ENCODE results near the gene MICAL1. TPM values are rescaled to one million over a fixed set of nuclear protein-coding genes. Genes with fewer than 3 reads are reported as not detected.

Gene MICAL1
- total and polyA plus RNA-seq, 2 experiments from 2014 or later = 46.5 to 51.2 TPM

DNA sequence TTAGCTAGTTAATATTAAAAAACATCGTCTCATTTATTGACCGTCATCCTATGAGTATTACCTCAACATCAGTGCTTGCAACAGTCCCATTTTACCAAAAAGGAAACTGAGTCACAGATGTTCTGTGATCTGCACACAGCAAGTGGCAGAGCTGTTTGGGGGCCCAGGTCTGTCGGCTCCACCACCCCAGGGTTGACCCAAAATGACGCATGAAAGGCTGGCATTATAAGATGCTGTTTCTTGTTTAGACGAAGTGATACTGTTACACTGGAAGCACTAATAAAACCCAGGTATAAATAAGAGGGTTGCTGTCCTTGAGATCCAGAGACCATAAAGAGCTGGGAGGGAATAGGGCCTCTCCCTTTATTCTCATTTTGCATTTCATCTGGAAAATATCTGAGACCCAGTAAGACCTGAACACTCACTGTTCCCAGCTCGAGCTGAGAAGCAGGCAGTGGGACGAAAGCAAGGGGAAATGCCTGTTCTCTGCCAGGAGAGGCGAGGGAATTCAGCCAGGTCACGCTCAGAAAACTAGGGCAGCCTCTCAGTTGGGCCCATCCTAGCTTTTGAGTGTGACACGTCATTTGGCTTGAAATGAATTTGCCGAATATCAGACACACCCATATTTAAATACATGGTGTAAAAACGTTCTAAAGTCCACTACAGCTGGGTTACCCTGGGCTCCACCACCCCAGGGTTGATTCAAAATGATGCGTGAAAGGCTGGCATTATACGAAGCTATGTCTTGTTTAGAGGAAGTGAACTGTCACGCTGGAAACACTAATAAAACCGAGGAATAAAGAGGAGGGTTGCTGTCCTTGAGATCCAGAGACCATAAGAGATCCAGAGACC is 1.4 kb upstream of the MICAL1 start:
- H3K79me2 ChIP-seq = peaks cover 6% of the 10 kb centered on the region
- H3K4me2 ChIP-seq = peak overlapping the region; percentile 93
- no peaks in the 10 kb centered on the region for H3K9me3 ChIP-seq (ENCODE audit: low read depth)
- TF ChIP-seq EZH2 (IDR thresholded peaks at IDR 0.05; ENCODE audit: borderline replicate concordance) (no peak), EZH2phosphoT487 (IDR thresholded peaks at IDR 0.05; ENCODE audit: low read depth, severe bottlenecking, unreplicated experiment) (no peak)
- TF ChIP-seq, protein P1, sequence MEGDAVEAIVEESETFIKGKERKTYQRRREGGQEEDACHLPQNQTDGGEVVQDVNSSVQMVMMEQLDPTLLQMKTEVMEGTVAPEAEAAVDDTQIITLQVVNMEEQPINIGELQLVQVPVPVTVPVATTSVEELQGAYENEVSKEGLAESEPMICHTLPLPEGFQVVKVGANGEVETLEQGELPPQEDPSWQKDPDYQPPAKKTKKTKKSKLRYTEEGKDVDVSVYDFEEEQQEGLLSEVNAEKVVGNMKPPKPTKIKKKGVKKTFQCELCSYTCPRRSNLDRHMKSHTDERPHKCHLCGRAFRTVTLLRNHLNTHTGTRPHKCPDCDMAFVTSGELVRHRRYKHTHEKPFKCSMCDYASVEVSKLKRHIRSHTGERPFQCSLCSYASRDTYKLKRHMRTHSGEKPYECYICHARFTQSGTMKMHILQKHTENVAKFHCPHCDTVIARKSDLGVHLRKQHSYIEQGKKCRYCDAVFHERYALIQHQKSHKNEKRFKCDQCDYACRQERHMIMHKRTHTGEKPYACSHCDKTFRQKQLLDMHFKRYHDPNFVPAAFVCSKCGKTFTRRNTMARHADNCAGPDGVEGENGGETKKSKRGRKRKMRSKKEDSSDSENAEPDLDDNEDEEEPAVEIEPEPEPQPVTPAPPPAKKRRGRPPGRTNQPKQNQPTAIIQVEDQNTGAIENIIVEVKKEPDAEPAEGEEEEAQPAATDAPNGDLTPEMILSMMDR (IDR thresholded peaks at IDR 0.05; ENCODE audit: poor library complexity) = no peak
- no peaks in the 10 kb centered on the region for H3K9me2 ChIP-seq (replicated peaks; ENCODE audit: insufficient read depth)
- no peaks in the 10 kb centered on the region for H3K36me3 ChIP-seq (replicated peaks; ENCODE audit: insufficient read depth, low read depth)
- no peak for DNase-seq (ENCODE audit: low spot score)
- peak overlapping the region; percentile 98 for H2AFZ ChIP-seq
- H3K27me3 ChIP-seq = no peaks in the 10 kb centered on the region
- H4K20me1 ChIP-seq (ENCODE audit: insufficient read depth, poor library complexity, severe bottlenecking) = no peaks in the 10 kb centered on the region
- H3K4me3 ChIP-seq = no peak overlapping the region
- H3K27ac ChIP-seq = peak overlapping the region; percentile 87
- WGBS (ENCODE audit: low lambda C conversion rate, missing lambda C conversion rate) = 69% methylated on average over 16 of the region's 16 CpGs
- H3K4me1 ChIP-seq (ENCODE audit: insufficient read depth) = peaks cover 10% of the 10 kb centered on the region

- peak overlapping the region; percentile 93 for H3K4me2 ChIP-seq
- no peaks in the 10 kb centered on the region for H4K20me1 ChIP-seq (ENCODE audit: insufficient read depth, poor library complexity, severe bottlenecking)
- H3K9me2 ChIP-seq (replicated peaks; ENCODE audit: insufficient read depth) = no peaks in the 10 kb centered on the region
- H2AFZ ChIP-seq = peak overlapping the region; percentile 98
- no peaks in the 10 kb centered on the region for H3K36me3 ChIP-seq (replicated peaks; ENCODE audit: insufficient read depth, low read depth)
- 5% methylated on average over 25 of the region's 38 CpGs for WGBS (ENCODE audit: low lambda C conversion rate, missing lambda C conversion rate)
- H3K27ac ChIP-seq = peak overlapping the region; percentile 87
- no peak for TF ChIP-seq EZH2phosphoT487 (IDR thresholded peaks at IDR 0.05; ENCODE audit: low read depth, severe bottlenecking, unreplicated experiment)
- TF ChIP-seq, protein P1 (IDR thresholded peaks at IDR 0.05; ENCODE audit: poor library complexity) = peak; percentile 2
- peak overlapping the region; percentile 95 for H3K4me3 ChIP-seq
- no peaks in the 10 kb centered on the region for H3K9me3 ChIP-seq (ENCODE audit: low read depth)
- no peaks in the 10 kb centered on the region for H3K27me3 ChIP-seq
- H3K4me1 ChIP-seq (ENCODE audit: insufficient read depth) = peaks cover 10% of the 10 kb centered on the region
- no peak for DNase-seq (ENCODE audit: low spot score)
- H3K79me2 ChIP-seq = peaks cover 6% of the 10 kb centered on the region
Measured at GRCh38 chr6:109456111-109456583, 575 bp upstream of the MICAL1 start.

- no peaks in the 10 kb centered on the region for H3K27me3 ChIP-seq
- H2AFZ ChIP-seq = peak overlapping the region; percentile 98
- 9% methylated on average over 36 of the region's 48 CpGs for WGBS (ENCODE audit: low lambda C conversion rate, missing lambda C conversion rate)
- peak overlapping the region; percentile 93 for H3K4me2 ChIP-seq
- H3K36me3 ChIP-seq (replicated peaks; ENCODE audit: insufficient read depth, low read depth) = no peaks in the 10 kb centered on the region
- no peaks in the 10 kb centered on the region for H4K20me1 ChIP-seq (ENCODE audit: insufficient read depth, poor library complexity, severe bottlenecking)
- H3K4me3 ChIP-seq = peak overlapping the region; percentile 95
- peak overlapping the region; percentile 87 for H3K27ac ChIP-seq
- DNase-seq (ENCODE audit: low spot score) = peak; percentile 45
- no peaks in the 10 kb centered on the region for H3K9me2 ChIP-seq (replicated peaks; ENCODE audit: insufficient read depth)
- no peaks in the 10 kb centered on the region for H3K9me3 ChIP-seq (ENCODE audit: low read depth)
- TF ChIP-seq EZH2phosphoT487 (IDR thresholded peaks at IDR 0.05; ENCODE audit: low read depth, severe bottlenecking, unreplicated experiment) = no peak
- TF ChIP-seq, protein P1 (IDR thresholded peaks at IDR 0.05; ENCODE audit: poor library complexity) = no peak
- H3K79me2 ChIP-seq = peaks cover 6% of the 10 kb centered on the region
- H3K4me1 ChIP-seq (ENCODE audit: insufficient read depth) = peaks cover 7% of the 10 kb centered on the region
Measured at GRCh38 chr6:109454496-109455436, 806 bp downstream of the MICAL1 start.
